Activated naive CD4-positive, alpha-beta T cell treated with anti-CD3 and anti-CD28 coated beads, Interleukin-2, amount 50 U/mL, for 16 hours (primary cell): Measurements from ENCODE around the gene VOPP1.

Experiments used
- DNase-seq: peaks from one replicate; pipeline ENCODE4 v3.0.0-alpha.2; 2020

The VOPP1 gene

GRCh38 chr7:55427342-55427741 is 145.0 kb downstream of the VOPP1 start:
- no peak for DNase-seq

- DNase-seq: no peak
Measured at GRCh38 chr7:55426676-55427075, 145.6 kb downstream of the VOPP1 start.

GRCh38 chr7:55425141-55425752 is 147.1 kb downstream of the VOPP1 start:
- DNase-seq: no peak

GRCh38 chr7:55423891-55424290 is 148.4 kb downstream of the VOPP1 start:
- no peak for DNase-seq

- no peak for DNase-seq
Measured at GRCh38 chr7:55423277-55423711, 149.0 kb downstream of the VOPP1 start.
